ENCODE data around the gene POLR1H. TPM values are rescaled to one million over a fixed set of nuclear protein-coding genes. Genes with fewer than 3 reads are reported as not detected.

POLR1H gene
- total RNA-seq, 2 donors from 2014 or later: 7.6 to 18.7 TPM

DNA sequence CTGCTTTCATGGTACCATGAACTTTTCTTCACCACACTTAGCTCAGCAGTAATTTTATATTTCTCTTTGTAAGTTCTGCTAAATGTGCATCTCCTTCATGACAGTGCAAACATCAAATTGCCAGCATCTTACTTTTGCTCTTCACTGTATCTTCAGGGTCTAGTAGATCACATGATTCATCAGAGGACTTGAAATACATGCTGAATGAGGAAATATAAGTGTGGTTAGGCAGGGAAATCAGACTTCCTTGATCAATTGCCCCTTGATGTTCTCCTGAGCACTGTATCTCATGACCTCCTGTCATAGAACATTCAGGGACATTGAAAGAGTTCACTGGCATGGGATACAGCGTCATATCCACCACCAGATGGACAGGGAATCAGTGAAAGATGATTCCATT, 25.3 kb upstream of the POLR1H start:
- DNase-seq (no peak), ATAC-seq (no peak)
- TF ChIP-seq POLR2A (IDR thresholded peaks at IDR 0.05): no peak
- TF ChIP-seq, protein P1, sequence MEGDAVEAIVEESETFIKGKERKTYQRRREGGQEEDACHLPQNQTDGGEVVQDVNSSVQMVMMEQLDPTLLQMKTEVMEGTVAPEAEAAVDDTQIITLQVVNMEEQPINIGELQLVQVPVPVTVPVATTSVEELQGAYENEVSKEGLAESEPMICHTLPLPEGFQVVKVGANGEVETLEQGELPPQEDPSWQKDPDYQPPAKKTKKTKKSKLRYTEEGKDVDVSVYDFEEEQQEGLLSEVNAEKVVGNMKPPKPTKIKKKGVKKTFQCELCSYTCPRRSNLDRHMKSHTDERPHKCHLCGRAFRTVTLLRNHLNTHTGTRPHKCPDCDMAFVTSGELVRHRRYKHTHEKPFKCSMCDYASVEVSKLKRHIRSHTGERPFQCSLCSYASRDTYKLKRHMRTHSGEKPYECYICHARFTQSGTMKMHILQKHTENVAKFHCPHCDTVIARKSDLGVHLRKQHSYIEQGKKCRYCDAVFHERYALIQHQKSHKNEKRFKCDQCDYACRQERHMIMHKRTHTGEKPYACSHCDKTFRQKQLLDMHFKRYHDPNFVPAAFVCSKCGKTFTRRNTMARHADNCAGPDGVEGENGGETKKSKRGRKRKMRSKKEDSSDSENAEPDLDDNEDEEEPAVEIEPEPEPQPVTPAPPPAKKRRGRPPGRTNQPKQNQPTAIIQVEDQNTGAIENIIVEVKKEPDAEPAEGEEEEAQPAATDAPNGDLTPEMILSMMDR (IDR thresholded peaks at IDR 0.05): no peak
- intact Hi-C loops (cut with DNase I): no loop called here
- H3K27me3 ChIP-seq: no peaks in the 10 kb centered on the region
- H3K4me1 ChIP-seq: no peaks in the 10 kb centered on the region
- 88 to 91% methylated on average over 1 of the region's 1 CpG for WGBS, 2 donors
- no peak overlapping the region for H3K27ac ChIP-seq
- H3K4me3 ChIP-seq: no peak overlapping the region
- H3K9me3 ChIP-seq: no peaks in the 10 kb centered on the region
- H3K36me3 ChIP-seq (replicated peaks in 1 of 2; ENCODE audit: insufficient read depth in 1 of 2, low read depth in 2 of 2): no peaks in the 10 kb centered on the region

DNA sequence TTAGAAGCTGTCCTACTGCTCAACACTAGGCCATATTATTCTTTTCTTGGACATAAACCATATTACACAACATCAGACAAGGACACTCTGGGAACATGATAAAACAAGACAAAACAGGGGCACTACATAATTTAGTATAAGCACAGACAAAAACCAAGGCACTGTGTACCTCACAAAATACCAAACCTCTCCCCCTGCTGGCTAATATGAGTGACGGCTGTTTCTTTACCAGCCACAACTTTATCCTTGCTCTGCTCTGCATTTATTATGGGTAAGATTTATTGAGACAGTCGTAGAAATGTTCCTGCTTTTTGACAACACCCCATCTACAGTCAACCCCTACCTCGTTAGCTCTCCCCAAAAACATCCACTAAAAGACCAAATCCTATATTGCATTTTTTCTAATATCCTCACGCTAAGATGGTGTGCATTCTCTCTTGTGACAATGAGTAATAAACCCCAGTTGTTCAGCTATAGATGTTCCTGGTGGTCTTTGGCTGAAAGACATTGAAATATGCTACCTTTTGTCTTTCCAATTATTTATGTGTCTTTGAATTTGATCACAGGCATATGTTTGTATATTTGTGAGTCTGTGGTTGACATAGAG, 23.8 kb upstream of the POLR1H start:
- intact Hi-C loops (cut with DNase I): no loop called here
- DNase-seq: no peak
- no peak overlapping the region for H3K4me3 ChIP-seq
- no peaks in the 10 kb centered on the region for H3K27me3 ChIP-seq
- ATAC-seq: peak; percentile 33
- H3K36me3 ChIP-seq (replicated peaks in 1 of 2; ENCODE audit: insufficient read depth in 1 of 2, low read depth in 2 of 2): no peaks in the 10 kb centered on the region
- no peak overlapping the region for H3K27ac ChIP-seq
- TF ChIP-seq, protein P1 (IDR thresholded peaks at IDR 0.05): peak in 6 of 7 experiments; percentile 14 to 39 (median 32)
- TF ChIP-seq POLR2A (IDR thresholded peaks at IDR 0.05): no peak
- H3K4me1 ChIP-seq: no peaks in the 10 kb centered on the region
- H3K9me3 ChIP-seq: no peaks in the 10 kb centered on the region
- WGBS, 2 donors: 46 to 48% methylated on average over 4 of the region's 4 CpGs

DNA sequence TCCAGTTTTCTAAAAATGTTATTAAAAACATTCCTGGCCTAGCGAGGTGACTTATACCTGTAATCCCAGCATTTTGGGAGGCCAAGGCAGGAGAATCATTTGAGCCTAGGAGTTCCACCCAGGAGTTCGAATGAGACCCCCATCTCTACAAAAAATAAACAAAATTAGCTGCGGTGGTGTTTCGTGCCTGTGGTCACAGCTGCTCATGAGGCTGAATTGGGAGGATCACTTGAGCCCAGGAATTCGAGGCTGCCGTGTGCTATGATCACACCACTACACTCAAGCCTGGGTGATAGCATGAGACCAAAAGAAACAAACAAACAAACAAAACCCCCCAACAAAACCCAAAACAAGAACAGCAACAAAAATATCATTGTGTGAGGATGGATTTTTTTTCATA, 19.8 kb upstream of the POLR1H start:
- no peaks in the 10 kb centered on the region for H3K27me3 ChIP-seq
- no peak for DNase-seq
- H3K36me3 ChIP-seq (replicated peaks in 1 of 2; ENCODE audit: insufficient read depth in 1 of 2, low read depth in 2 of 2): no peaks in the 10 kb centered on the region
- intact Hi-C loops (cut with DNase I): no loop called here
- TF ChIP-seq, protein P1 (IDR thresholded peaks at IDR 0.05): no peak
- no peak for TF ChIP-seq POLR2A (IDR thresholded peaks at IDR 0.05)
- peaks cover 3% of the 10 kb centered on the region for H3K4me1 ChIP-seq
- H3K9me3 ChIP-seq: no peaks in the 10 kb centered on the region
- ATAC-seq: no peak
- WGBS, 2 donors: 68 to 83% methylated on average over 6 of the region's 6 CpGs
- no peak overlapping the region for H3K27ac ChIP-seq
- H3K4me3 ChIP-seq: no peak overlapping the region

DNA sequence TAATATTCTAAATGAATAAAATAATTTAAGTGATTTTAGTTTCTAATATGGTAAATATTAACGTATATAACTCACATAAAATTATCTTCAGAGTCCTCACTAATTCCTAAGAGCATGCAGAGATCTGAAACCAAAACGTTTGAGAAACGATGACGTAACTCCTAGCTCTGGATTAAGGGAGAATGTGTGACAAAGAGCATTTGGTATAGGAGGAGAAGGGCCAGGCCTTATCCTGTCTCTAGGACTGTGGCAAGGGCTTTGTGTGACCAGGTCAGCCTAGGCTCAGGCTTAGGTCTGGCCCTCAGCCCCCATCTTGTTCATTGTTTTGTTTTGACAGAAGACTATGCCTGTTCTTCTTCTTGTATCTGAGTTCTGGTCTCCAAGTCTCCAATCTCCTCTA, 19.2 kb upstream of the POLR1H start:
- no peak for DNase-seq
- H3K4me3 ChIP-seq: no peak overlapping the region
- H3K9me3 ChIP-seq: no peaks in the 10 kb centered on the region
- no peak for ATAC-seq
- intact Hi-C loops (cut with DNase I): no loop called here
- no peak overlapping the region for H3K27ac ChIP-seq
- peaks cover 3% of the 10 kb centered on the region for H3K4me1 ChIP-seq
- H3K27me3 ChIP-seq: no peaks in the 10 kb centered on the region
- TF ChIP-seq, protein P1 (IDR thresholded peaks at IDR 0.05): no peak
- no peak for TF ChIP-seq POLR2A (IDR thresholded peaks at IDR 0.05)
- 62 to 63% methylated on average over 4 of the region's 4 CpGs for WGBS, 2 donors
- no peaks in the 10 kb centered on the region for H3K36me3 ChIP-seq (replicated peaks in 1 of 2; ENCODE audit: insufficient read depth in 1 of 2, low read depth in 2 of 2)

DNA sequence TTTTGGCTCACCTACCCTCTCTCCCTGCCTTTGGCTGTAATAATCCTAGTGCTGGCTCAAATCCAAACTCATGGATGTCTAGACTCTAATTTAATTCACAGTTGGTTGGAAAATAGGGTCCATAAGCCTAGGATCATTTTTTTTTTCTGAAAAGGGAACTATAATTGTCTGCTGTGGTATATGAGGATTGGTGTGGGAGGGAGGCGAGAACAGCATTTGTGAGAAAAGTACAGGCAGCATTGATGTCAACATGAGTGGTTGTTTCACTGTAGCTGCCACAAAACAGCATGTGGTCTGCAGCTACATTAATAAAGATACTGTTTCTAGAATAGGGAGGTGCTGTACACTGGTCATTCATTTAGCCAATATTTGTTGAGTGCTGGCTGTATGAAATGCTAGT, 18.6 kb upstream of the POLR1H start:
- TF ChIP-seq, protein P1 (IDR thresholded peaks at IDR 0.05): no peak
- no peak for TF ChIP-seq POLR2A (IDR thresholded peaks at IDR 0.05)
- WGBS, 2 donors: 95 to 100% methylated on average over 1 of the region's 1 CpG
- no peak overlapping the region for H3K27ac ChIP-seq
- ATAC-seq (no peak), DNase-seq (no peak)
- H3K9me3 ChIP-seq: no peaks in the 10 kb centered on the region
- intact Hi-C loops (cut with DNase I): no loop called here
- H3K36me3 ChIP-seq (replicated peaks in 1 of 2; ENCODE audit: insufficient read depth in 1 of 2, low read depth in 2 of 2): no peaks in the 10 kb centered on the region
- H3K27me3 ChIP-seq: no peaks in the 10 kb centered on the region
- H3K4me1 ChIP-seq: peaks cover 3% of the 10 kb centered on the region
- no peak overlapping the region for H3K4me3 ChIP-seq
